Inflammatory macrophage treated with lipopolysaccharide for 4 hours (primary cell): Measurements from ENCODE around the gene FBN2.

Source experiments
- DNase-seq: peaks from one replicate; pipeline ENCODE4 v3.0.0-alpha.2; 2020

FBN2 gene

DNA sequence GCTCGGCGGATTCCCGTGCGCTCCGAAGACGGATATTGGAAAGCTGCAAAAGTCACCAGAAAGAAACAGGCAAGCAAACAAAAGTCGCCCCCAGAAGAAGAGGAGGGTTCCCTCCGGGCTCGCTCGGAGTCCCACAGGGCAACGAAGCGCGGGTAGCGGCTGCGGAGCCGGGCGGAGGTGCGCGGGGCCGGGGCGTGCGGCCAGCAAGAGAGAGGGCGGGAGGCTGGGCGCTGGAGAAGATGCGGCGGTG, at the start of gene FBN2:
Gene FBN2, minus strand, starts transcription at position 246 of the 250 bp plus-strand sequence. CDS start 642 bp downstream, outside the sequence.
- no peak for DNase-seq

GRCh38 chr5:128587275-128587674, 49.2 kb upstream of the FBN2 start:
- no peak for DNase-seq

DNA sequence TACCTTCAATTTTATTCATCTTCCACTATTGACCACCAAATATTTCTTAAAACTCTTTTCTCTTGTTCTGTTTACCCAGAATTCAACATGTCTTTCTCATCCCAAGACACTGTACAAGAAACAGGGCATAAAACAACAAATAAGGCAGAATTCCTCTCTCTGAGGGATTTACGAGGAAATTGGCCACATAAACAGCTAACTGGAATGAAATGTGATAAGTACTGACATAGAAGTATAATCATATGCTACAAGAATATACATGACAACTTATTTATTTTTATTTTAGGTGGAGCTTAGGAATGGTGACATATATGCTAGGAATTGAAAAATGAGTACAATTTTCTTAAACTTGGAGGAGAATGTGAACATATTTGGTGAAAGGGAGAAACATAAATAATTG, 48.8 kb upstream of the FBN2 start:
- DNase-seq: no peak

GRCh38 chr5:128579639-128580038, 41.6 kb upstream of the FBN2 start:
- no peak for DNase-seq

DNA sequence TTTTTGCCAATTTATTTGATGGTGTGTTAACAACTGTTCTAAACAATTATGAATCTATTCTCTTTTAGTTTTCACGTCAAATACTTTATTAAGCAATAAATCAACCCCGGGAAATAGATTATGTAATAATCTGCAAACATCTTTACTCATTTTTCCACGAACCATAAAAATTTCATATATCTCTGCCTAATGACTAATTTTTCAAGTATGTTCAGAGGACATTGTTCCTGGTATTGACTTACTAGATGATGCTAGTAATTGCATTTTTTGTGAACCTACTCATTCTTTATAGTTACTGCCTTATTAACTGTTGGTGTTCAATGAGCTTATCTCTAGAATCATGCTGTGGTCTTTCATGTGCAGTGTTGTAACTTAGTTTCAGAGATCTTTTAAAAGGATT, 41.0 kb upstream of the FBN2 start:
- DNase-seq: no peak

DNA sequence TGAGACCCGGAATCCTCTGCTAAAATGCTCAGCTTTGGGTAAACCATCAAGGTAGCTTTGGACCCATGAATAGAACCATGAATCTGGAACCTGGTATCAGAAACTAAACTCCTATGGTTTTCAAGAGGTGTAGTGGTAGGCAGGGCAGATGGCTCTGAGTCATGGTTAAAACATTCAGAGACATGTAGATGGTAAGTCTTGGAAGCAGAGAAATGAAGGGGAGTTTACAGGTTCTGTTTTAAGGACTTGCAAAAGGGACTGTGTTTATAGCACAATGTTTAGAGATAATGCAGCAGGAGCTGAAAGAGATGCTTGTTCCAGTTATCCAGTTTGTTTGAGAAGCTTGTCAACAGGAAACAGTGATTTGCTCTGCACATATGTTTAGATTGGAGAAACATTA, 36.0 kb upstream of the FBN2 start:
- no peak for DNase-seq

GRCh38 chr5:128572930-128573319, 34.9 kb upstream of the FBN2 start:
- DNase-seq: no peak

- no peak for DNase-seq
Observed at GRCh38 chr5:128572051-128572929, 34.2 kb upstream of the FBN2 start.

GRCh38 chr5:128566178-128566577, 28.1 kb upstream of the FBN2 start:
- no peak for DNase-seq

- no peak for DNase-seq
Observed at GRCh38 chr5:128559300-128560297, 21.6 kb upstream of the FBN2 start.

GRCh38 chr5:128553747-128554146, 15.7 kb upstream of the FBN2 start:
- DNase-seq: no peak

GRCh38 chr5:128551476-128551875, 13.4 kb upstream of the FBN2 start:
- DNase-seq: no peak

GRCh38 chr5:128549496-128549895, 11.5 kb upstream of the FBN2 start:
- no peak for DNase-seq

DNA sequence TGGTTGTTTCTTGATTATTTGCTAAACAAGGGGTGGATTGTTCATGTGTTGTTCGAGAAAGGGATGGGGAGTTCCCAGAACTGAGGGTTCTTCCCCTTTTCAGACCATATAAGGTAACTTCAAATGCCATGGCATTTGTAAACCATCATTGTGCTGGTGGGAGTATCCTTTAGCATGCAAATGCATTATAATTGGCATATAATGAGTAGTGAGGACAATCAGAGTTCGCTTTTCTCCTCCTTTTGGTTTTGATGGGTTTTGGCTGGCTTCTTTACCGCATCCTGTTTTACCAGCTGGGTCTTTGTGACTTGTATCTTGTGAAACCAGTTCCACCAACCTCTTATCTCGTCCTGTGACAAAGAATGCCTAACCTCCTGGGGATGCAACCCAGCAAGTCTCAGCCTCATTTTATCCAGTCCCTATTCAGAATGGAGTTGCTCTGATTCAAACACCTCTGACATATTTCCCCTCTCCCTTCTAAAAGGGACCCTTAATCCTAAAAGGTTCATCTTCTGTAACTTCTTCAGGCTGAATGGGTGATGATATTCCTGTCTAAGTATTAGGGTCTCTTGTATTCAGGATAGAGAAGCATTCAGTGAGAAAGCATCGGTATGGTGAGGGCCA, 8.7 kb upstream of the FBN2 start:
- DNase-seq: no peak

DNA sequence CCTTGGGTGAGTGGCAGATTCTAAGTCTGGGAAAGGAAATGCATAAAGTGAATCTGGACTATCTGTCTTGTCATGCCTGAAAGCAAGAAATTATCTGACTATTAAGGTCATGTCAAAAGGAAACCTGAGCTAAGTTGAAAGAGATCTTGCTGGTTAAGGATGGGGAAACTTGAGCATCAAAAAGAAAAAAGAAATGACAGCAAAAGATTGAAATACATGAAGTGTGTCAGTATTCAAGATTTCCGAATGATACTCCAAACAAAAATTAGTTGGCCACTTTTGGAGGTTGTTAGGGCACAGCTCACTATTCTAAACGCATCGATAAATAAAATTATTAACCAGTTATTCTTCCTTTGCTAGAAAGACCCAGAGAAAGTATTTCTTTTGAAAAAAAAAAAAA, 3.3 kb upstream of the FBN2 start:
- DNase-seq: no peak

GRCh38 chr5:128539038-128539429, 989 bp upstream of the FBN2 start:
- DNase-seq: no peak

GRCh38 chr5:128538250-128539037, 399 bp upstream of the FBN2 start:
- DNase-seq: peak; percentile 47

DNA sequence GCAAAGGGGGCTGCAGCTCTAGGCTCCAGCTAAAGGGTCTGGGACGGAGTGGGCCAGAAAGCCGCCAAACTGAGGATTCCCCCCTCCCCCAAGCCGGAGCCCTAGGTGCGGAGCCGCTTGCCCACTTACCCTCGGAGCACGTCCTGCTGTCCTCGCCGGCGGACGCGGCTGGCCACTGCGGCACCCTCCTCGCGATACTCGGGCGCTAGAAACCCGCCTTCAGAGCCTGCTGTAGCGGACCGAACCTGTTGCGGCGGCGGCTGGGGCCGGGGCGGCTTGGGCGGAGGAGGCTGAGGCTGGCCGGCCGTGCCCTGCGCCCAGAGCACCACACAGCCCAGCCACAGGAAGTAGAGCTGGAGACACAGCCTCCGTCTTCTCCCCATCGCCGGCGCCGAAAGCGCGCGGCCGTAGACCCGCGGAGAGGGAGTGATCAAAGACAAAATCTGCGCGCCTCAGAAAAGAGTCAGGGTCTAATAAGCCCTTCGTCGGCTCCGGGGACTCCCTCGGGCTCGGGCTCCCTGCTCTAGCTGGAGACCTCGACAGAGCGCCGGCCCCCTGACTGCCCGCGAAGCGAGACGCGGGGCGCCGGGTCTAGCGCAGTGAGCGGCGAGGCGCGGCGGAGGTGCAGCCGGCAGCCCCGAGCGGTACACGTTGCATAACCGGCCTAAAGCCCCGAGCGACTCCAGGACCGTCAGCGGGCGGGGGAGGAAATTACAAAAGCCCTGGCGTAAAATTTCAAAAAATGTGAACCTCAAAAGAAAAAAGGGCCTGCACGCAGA, 635 bp downstream of the FBN2 start:
- peak; percentile 35 for DNase-seq

GRCh38 chr5:128536254-128537220, 1.5 kb downstream of the FBN2 start:
- DNase-seq: no peak

- no peak for DNase-seq
Observed at GRCh38 chr5:128535251-128535650, 2.8 kb downstream of the FBN2 start.

DNA sequence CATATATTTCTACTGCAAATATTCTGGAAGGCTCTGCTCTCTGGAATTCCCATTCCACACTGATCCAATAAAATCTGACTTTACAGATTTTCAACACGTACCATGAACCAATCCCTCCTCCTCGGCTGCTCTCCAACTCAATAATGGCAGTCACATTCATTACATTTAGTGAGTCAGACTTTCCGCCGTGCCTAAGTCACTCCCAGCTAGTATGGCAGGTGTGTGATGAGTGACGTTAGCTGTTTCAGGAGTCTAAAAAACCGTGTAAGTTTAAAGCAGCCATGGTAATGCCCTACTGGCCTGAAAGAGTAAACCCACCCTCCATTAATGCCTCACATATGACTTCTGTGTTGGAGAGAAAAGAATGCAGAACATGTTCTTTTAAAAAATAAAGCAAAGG, 3.3 kb downstream of the FBN2 start:
- no peak for DNase-seq
